Stimulated activated CD8-positive, alpha-beta memory T cell treated with anti-CD3 and anti-CD28 coated beads, Interleukin-15, amount 100 ng/mL, for 4 hours (primary cell): ENCODE measurements around the gene MICAL3.
"Not testable (repeated sequence)": the region's sequence is repeated elsewhere in the genome, so short reads cannot be mapped to it uniquely, and the experiment has no call there.

ENCODE experiments used
- DNase-seq, 2 donors: peaks; one replicate each; pipeline ENCODE4 v3.0.0-alpha.2; 2020; ENCODE audit warnings: low read depth in 2 of 2

The MICAL3 gene

DNA sequence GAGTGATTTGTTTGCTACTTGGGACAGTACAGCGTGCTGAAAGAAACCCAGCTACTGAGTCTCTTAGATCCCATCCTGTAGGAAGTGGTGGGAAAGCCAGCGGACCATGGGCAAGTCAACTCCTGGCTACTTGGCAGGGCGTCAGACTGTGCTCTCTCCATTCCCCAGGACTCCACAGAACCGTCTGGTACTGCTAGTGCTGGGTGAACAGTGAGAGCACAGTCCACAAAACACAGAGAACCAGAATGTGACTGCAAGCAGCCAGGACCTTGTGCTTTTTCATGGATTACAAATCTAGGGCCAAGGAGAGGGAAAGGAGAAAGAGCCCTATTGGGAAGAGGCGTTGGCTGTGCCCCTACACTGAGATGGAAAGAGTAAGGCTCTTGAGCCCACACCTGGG lies 260.3 kb downstream of the MICAL3 start:
- DNase-seq, result no peak

DNA sequence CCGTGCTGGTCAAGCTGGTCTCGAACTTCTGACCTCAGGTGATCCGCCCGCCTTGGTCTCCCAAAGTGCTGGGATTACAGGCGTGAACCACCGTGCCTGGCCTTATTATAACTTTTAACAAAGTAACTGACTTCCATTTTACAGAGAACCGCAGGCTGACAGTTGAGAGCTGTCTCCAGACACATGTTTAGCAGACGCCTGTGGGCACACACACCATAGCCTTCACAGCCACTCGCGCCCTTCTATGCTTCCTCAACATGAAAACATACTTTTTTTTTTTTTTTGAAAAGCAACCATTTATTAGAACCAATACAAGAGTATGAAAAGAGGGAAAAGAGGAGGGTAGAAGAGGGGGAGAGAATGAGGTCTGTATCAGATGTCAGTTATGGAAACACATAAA lies 260.9 kb downstream of the MICAL3 start:
- not testable (repeated sequence) for DNase-seq

DNA sequence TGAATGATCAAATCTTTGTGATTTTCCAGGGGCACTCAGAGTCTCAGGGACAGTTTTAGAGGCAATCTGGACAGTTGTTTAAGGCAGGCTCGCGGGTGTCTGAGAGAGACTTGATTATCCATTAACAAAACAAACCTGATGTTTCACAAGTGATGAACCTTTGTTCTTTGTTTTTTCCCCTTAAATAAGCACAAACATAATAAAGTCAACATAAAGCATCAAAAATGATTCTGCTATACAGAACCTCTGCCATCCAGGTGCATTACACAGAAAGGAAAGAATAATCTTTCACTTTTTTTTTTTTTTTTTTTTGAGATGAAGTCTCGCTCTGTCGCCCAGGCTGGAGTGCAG lies 263.2 kb downstream of the MICAL3 start:
- DNase-seq, result no peak

DNA sequence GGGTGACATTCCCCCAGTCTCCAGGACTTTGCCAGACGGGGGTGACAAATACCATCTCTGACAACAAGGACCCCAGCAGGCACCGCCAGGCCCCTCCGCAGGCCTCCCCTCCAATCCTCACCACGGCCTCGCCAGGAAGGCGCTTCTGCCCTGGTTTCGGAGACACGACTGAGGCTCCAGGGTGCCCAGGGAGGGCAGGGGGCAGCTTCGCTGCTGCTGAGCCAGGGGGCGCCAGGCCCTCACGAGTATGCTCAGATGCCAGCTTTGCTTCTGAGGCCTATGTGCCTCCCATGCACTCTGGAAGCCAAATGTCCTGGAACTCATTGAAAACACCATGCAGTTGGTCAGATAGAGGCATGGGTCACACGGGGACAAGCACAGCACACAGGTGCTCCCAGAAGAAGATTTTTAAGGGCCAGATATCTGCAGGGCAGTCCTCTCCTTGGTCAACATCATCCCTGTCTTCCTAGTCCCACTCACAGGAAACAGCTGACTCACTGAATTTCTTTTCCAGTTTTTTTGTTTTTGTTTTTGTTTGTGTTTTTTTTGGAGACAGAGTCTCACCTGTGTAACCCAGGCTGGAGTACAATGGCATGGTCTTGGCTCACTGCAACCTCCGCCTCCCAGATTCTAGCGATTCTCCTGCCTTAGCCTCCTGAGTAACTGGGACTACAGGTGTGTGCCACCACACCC lies 270.0 kb downstream of the MICAL3 start:
- no peak for DNase-seq

DNA sequence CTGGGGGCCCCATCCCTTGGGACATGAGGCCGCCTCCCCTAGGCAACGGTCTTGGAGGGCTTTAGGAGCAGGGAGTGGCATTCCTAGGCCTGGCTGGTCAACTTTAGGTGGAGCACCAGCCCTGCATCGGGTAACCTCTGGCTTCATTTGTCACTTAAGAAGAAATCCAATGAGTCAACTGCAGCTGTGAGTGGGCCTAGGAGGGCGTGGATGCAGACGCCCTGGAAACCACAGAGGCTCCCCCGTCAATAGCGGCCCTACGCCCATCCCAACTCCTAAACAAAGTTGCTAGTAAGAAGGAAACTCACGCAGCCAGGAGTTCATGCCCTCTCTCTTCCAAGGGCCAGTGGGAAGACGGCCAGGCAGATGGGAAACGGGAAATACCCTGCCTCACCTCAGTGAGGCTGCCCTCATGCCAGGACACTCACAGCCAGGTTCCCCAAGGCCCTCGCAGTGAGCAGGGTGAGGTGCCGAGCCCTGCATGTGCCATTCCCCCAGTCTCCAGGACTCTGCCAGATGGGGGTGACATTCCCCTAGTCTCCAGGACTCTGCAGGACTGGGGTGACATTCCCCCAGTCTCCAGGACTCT lies 270.9 kb downstream of the MICAL3 start:
- DNase-seq, result no peak

DNA sequence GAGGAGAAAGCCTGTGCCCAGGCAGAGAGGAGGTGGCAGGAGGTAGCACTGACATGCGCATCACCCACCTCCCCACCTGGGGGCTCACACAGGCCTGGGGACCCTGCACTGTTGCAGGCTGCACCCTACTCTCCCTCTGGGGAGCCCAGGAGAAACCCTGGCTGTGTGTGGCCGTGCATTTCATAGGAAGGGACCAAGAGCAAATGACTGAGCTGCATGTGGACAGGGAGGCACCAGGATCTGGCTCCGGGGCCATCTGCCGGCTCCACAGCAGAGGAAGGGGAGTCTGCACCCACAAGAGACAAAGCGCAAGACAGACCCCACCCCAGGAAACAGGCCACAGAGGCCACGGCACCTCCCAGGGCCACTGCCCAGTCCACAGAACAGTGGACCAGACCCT lies 272.8 kb downstream of the MICAL3 start:
- no peak for DNase-seq

DNA sequence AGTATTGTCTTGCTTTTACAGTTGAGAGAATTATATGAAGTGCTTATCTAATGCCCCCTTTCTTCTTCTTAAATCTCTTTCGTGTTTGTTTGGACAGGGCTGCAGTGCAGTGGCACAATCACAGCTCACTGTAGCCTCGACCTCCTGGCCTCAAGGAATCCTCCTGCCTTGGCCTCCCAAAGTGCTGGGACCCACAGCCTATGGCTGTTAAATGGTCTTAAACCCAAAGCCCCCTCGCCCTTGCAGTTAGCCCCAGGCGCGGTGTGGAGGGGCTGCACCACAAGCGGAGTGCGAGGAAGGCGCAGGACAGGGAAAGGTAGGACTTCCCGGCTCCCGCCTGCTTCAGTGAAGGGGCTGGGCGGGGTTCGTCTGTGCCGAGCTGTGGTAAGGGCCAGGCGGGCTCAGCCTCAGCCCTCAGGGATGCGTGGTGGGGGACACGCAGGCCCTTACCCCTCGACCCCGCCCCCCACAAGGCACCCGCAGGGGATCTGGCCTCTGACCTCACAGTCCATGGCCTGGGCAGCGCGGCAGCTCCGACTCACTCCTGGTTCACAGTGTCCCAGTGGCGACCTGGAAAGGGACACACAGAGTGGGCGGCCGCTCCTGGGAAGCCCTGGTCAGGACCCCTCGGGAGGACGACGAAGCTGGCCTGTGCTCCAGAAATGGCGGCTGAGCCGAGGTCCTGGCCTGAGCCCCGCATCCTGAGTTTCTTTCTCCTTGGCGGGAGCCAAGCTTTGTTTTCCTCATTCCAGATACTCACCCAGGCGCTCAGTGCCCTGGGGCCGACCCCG lies 274.6 kb downstream of the MICAL3 start:
- no peak for DNase-seq

DNA sequence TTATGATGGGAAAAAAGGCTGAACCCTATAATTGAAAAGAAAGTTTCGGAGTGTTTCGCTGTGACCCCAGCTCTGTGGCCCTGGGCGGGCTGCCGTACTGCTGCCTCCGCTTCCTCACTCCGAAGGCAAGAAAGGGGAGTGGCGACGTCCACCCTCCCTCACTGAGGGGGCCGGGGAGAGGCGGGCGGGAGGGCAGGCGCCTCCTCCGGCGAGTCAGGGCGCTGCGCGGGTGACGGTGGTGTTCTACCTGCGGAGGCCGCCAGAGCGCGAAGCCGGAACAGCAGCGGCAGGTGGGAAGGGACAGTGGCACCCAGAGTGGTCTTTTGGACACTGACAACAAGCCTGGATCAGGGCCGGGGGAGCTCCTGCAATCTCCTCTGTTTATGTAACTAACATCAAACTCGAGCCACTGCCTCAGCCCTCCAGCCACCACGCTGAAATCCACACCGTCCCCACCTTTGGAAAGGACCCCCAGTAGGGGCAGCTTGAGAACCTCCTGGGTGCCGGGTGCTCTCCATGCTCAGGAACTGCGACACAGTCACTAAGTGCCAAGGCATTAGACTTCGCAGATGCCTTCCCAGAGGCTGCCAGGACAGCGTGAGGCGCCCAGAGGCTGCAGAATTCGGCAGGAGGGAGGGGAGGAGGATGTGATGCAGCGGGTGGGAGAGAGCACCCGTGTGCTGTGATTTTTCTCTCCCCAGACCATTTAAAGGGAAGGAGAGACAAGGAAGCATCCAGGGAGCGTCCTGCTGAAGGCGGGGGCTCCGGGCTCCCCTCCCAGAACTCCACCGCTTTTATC lies 275.6 kb downstream of the MICAL3 start:
- no peak for DNase-seq

DNA sequence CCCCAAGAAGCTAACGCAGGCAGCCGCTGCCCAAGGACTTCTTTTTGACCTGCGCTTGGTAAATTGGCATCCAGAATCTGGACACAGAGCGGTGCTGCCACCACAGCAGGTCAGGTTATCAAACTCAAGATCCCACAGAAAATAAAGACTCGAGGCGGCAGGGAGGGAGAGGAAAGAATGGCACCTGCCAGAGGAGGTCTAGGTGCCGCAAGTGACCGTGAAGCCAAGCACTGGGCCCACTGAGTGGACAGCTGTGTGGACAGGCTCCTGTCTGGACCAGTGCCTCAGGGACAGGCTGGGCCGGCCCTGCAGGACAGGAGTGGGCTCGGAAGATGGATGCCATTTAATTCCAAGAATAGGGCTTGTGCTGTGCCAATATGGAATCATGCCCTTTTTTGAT lies 277.4 kb downstream of the MICAL3 start:
- no peak for DNase-seq

DNA sequence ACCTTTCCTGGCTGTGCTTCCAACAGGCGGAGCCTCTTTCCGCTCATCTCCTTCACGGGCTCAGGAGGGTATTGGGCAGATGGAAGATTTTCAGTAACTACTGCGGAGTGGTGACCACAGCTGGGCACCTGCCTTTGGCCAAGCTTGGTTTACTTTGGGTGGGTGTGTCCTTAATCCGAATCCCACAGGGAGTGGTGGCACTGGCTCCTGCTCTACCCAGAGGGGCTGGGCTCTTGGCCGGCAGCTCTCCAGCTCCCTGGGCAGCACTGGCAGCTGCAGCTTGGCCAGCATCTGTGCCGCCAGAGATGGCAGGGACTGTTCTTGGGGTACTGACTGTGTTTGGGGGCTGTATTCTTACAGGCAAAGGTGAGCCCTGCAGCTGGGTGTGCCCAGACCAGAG lies 279.9 kb downstream of the MICAL3 start:
- DNase-seq, result no peak

DNA sequence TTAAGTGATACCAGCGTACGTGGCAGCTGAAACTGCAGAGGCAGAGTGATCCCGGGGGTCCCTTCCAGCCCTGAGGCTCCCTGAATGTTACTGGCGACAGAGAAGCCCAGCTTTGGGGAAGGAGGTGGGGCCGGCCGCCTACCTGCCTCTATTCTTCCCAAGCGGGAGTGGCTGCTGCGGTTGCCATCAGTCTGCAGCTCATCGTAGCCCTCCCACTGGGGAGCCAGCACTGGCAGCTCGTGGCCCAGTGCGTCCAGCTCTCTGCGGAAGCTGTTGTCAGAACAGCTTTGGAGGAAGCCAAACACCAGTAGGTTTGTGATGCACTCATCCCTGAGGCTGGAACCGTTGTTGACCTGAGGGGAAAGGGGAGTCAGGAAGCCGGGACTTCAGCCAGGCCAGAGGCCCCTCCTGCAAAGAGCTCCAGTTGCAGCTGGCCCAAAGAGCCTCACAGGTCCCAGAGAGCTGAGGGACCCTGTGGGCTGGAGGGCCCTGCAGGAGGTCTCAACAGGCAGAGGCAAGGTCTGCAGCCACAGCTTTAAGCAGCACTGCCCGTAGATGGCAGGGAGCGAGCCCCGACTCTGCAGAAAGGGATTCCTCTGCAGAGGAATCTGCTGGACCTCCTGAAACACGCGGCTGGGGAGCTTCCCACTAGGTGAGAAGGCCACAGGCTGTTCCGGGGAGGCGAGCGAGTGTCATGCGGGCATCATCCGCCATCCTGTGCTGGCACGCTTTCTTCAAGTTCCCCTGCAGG lies 280.5 kb downstream of the MICAL3 start:
- no peak for DNase-seq

DNA sequence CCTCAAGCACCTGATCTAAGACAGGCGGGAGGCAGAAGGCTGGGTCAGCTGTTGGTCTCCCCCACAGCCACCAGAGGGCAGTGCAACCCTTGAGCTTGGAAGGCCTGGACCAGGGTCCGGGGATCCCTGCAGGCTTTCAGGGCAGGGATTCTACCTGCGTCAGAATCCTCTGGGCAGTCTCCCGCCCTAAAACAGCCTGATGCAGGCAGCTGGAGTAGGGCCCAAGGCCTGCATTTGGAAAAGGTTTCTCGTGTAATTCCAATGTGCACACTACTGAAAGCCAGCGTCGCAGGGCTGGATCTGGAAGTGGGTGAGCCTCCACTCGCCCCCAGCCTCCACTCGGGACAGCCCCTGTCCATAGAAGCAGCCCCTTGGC lies 281.8 kb downstream of the MICAL3 start:
- DNase-seq, result peak; percentile 24 to 52

DNA sequence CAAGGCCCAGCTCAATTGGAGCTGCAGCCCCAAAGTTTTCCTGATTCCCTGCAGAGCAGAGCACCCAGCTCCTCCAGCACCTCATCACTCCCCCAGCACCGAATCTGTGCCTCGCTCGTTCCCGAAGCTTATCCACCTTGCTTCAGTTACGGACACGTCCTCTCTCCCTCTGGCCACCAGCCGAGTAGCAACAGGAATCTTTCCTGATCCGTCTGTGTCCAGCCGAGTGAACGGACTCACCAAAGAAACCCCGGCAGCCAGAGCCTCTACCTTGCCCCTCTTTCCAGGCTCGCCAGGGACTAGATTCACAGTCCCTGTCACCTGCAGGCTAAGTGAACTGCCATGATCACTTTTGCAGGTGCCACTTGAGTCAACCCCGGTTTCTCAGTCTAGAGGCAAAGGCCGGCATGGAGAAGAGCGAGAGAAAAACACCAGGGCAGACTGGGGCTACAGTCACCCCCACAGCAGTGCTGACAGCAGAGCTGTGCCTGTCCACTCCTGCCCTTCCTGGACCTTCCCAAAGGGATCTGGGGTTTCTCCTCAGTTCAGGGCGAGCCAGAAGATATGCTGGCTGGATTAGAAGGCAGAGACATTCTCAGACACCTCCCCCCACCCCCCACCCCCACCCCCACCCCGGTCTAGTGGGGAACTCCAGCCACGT lies 282.4 kb downstream of the MICAL3 start:
- no peak for DNase-seq

DNA sequence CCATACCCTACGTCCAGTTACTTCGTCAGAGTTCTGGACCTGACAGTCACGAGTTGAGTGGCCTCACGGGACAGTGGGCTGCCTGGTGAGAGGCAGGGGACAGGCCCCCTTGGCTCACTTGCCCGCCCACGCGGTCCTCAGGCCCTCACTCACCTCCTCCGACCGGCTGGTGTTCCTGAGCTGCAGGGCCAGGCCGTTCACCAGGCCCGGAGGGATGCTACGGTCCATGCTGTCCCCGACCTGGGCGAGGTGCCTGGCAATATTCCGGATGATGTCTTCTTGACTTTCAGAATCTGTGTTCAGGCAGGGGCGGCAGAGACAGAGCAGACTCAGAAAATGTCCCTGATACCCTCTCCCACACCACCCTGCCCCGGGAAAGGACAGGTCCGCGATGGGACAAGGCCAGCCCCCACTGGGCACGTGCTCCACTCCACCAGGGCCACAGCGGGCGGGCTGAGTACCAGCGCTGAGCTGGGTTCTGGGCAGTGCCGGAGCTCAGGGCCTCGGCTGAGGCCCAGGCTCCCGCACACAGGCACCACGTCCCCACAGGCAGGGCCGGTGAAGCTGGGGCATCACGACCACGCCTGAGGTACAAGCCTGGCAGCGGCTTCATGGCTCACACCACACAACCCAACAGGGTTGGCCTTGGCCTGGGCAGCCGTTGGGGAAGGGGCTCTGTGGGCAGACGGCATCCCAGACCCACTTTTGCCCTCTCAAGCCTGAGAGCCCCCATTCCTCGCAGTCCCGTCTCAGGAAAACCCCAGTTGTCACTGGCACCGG lies 285.0 kb downstream of the MICAL3 start:
- DNase-seq, result no peak

DNA sequence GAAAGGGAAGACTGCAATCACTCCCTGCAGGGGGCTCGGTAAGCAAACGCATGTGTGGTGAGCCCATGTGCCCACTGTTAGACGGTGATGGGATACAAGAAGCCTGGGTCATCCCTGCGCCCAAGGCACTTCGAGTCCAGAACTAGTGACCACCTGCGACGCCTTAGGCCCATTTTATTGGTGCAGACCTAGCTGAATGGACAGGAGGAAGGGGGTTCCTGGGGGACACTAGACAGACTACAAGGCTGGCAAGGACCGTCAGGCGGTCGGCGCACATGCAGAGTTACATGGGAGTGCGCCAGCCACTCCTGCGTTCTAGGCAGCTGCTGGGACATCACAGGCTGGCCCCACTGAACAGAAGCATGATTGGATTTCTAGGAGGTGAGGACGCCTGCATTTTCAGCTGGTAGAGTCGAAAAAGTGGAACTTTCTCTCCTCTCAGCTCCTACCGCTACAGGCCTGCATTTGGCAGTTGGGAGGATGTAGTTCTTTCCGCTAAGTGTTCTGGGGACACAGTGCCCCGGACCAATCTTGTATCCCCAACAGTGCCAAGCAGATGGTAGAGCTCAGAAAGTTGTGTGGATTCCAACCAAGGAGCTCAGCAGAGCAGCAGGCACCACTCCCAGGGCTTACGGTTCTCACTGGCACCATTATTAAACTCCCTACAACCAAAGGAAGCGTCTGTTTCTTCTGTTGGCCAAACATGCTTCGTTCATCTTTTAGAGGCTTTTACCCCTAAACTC lies 285.8 kb downstream of the MICAL3 start:
- no peak for DNase-seq
